NCI-H1694 treated with DMSO at 0.1 percent for 48 hours (cell line): ENCODE measurements around the gene FSIP1.

Source experiments
- DNase-seq: peaks from one replicate; lab custom pipeline; 2025; lab: John Stamatoyannopoulos, UW

Gene FSIP1

DNA sequence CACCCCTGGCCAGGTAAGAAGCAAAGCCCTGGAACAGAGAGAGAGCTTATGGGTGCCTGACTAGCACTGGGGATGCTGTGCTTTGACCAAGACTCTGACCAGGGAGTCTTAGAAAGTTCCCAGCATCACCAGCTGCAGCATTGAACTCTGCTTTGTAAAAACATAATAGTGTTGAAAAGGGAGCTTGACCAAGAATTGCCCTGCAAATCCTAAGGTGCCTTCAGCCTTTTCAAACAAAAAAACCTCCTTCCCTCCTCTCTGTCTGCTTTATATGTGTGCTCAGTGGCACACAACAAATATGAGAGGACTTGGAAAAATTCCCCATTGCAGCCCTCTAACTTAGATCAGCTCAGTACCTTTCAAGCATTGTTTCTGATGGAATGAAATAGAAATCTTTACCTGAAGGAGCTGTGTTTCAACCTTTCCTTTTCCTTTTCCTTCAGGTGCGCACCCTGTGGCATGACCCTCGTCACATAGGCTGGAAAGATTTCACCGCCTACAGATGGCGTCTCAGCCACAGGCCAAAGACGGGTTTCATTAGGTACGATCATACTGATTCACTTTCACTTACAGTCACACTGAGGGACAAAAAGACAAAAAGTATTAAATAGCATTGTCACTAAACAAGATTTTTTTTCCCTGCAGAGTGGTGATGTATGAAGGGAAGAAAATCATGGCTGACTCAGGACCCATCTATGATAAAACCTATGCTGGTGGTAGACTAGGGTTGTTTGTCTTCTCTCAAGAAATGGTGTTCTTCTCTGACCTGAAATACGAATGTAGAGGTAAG is 188.8 kb downstream of the FSIP1 start:
- no peak for DNase-seq

DNA sequence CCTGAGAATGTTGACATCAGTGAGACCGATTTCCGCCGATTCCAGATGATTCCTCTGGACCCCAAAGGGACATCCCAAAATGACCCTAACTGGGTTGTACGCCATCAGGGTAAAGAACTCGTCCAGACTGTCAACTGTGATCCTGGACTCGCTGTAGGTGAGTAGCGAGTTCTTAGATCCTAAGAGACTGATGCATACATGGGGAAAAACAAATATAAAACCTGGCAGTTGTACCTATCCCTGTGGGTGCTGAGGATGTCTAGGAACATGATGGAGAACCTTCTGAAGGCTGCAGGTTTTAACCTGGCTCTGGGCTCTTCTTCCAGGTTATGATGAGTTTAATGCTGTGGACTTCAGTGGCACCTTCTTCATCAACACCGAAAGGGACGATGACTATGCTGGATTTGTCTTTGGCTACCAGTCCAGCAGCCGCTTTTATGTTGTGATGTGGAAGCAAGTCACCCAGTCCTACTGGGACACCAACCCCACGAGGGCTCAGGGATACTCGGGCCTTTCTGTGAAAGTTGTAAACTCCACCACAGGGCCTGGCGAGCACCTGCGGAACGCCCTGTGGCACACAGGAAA is 189.5 kb downstream of the FSIP1 start:
- DNase-seq, result no peak

DNA sequence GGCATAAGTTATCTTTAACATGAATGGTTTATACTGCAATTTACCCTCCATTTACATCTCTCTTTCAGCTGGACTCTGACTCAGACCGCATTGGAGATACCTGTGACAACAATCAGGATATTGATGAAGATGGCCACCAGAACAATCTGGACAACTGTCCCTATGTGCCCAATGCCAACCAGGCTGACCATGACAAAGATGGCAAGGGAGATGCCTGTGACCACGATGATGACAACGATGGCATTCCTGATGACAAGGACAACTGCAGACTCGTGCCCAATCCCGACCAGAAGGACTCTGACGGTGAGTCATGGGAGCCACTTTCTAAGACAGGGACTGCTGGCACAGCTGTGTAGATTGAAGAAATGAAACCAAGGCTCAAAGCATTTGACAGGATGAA is 190.1 kb downstream of the FSIP1 start:
- no peak for DNase-seq

DNA sequence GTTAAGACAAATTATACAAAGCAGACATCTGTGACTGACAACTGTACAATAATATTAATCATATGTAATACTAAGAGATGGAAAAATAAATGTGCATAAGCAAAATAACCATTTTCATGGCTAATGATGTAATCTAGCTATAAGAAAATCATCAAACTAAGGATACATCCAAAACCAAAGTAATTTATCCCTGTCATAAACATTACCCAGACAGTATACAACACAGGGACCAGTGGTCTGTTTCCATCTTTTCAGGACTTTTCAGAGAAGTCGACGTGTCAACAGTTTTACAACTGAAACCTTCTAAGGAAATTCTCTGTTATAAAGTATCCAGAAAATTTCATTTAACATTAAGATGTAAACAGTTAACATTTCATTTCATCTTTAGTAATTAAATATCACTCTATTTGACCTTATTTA is 190.7 kb downstream of the FSIP1 start:
- no peak for DNase-seq

DNA sequence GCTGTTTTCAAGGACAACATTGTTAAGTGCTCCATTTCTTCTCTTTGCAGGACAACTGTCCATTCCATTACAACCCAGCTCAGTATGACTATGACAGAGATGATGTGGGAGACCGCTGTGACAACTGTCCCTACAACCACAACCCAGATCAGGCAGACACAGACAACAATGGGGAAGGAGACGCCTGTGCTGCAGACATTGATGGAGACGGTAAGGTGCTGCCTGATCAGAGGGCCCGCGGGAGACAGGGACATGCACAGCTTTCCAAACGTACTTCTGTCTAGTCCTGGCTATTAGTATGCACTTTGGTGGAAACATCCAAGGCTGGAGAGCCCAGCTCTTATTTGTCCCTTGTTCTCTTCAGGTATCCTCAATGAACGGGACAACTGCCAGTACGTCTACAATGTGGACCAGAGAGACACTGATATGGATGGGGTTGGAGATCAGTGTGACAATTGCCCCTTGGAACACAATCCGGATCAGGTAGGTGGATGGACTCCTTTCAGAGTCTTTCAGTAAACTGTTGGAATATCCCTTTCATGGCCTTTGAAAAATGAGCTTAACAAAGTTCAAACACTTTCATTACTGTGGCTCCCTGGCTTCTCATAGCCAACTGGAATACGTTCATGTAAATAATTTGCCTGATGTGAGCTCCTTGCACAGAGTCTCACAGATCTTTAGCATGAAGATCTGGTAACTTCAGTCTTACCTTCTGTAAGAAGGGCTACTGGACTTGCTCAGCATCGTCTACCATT is 191.3 kb downstream of the FSIP1 start:
- no peak for DNase-seq

DNA sequence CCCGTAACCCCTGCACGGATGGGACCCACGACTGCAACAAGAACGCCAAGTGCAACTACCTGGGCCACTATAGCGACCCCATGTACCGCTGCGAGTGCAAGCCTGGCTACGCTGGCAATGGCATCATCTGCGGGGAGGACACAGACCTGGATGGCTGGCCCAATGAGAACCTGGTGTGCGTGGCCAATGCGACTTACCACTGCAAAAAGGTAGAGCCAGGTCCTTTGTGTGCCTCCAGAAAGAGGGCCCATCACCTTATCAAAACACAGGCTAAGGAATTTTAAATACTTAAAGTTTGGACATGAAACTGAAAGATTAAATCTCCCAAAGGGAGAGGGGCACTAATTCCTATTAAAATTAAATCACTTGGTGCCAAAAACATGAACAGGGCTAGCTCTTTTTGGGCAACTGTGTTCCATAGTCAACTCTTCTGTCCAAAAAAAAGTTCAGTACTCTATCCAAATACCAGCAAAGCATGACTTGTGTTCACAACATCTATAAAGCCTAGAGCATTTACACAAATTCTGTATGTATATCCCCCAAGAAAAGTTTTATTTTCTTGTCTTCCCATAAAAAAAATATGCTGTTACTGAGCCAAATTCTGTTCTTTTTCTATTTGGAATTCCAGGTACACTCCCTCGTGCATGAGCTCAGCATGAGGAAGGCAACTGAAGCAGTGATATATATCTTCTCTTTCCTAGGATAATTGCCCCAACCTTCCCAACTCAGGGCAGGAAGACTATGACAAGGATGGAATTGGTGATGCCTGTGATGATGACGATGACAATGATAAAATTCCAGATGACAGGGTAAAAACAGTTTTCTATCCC is 192.6 kb downstream of the FSIP1 start:
- no peak for DNase-seq

DNA sequence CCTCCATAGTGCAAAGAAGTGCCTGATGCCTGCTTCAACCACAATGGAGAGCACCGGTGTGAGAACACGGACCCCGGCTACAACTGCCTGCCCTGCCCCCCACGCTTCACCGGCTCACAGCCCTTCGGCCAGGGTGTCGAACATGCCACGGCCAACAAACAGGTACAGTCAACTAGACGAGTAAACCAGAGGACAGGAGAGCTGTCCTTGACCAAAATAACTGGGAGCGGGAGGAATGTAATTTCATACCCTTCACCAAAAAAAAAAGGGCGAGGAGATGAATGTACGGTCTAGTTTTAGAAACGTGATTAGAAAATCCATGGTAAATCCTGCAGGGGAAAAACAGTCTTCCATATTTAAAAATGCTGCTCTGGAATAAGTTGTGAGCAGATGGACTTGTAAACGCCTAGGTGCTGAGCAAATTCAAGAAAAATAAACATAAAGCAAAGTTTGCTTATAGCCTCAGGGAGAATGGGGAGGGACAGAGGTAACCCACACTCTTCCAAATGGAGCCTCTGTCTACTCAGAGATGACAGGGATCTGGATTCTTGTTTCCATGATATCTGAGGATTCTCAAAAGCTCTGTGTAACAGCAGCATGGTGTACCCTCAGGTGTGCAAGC is 193.3 kb downstream of the FSIP1 start:
- no peak for DNase-seq

DNA sequence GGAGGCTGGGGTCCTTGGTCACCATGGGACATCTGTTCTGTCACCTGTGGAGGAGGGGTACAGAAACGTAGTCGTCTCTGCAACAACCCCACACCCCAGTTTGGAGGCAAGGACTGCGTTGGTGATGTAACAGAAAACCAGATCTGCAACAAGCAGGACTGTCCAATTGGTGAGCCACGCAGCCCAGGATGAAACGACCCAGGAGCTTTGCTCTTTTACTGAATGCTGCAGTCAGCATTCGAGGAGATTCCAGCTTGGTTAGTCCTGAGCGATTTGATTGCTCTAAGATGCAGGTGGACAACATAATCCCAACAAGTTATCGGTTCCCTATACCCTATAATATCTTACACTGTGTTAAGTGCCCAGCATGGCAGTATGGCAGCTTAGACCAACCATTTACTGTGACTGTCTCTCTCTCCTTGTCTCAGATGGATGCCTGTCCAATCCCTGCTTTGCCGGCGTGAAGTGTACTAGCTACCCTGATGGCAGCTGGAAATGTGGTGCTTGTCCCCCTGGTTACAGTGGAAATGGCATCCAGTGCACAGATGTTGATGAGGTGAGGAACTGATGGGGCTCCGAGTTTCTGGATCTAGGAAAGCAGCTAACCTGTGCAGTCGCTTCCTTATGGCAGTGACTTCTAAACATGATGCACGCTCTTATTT is 194.0 kb downstream of the FSIP1 start:
- no peak for DNase-seq

DNA sequence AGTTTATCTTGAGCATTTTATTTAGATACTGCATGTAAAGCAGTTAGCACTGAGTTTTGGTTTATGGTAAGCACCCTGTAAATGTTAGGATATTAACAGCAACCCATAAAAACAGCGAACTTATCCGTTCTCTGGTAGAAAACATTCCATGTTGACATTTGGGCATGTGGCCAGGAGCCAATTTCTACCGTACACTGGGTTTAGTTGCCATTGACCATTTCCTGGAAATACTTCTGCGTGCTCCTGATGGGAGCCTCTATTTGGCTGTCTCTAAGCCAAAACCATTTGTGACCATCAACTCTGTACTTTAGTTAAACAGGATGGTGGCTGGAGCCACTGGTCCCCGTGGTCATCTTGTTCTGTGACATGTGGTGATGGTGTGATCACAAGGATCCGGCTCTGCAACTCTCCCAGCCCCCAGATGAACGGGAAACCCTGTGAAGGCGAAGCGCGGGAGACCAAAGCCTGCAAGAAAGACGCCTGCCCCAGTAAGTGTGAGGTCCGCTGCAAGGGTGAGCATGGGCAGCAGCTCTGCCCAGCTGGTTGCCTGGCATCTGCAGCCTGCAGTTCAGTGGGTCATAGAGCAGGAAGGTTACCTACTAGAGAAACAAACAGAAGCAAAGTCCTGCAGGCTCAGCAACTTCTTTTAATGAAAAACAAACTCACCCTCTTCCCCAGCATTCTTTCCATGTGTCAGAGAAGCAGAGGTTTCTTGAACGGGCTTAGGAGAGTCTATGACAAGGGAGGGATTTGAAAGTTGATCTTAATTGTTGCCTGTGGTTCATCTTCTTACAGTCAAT is 194.7 kb downstream of the FSIP1 start:
- no peak for DNase-seq

DNA sequence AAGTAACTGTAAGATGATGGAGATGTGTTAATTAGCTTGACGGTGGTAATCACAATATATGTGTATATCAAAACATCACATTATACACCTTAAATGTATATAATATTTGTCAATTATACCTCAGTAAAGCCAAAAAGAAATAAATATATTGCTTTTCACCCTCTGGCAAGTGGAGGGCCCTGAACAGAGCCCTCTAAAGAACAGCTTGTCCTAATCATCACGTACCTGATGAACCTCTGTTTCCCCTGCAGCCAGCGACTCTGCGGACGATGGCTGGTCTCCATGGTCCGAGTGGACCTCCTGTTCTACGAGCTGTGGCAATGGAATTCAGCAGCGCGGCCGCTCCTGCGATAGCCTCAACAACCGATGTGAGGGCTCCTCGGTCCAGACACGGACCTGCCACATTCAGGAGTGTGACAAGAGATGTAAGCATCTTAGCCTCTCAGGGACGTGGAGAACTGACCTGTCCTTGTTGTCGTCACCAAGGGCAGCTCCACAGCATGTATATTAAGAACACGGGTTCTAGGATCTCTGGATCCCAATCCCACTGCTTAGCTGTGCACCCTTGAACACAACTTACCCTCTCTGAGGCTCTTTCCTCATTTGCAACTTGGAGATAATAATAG is 195.4 kb downstream of the FSIP1 start:
- DNase-seq, result no peak

DNA sequence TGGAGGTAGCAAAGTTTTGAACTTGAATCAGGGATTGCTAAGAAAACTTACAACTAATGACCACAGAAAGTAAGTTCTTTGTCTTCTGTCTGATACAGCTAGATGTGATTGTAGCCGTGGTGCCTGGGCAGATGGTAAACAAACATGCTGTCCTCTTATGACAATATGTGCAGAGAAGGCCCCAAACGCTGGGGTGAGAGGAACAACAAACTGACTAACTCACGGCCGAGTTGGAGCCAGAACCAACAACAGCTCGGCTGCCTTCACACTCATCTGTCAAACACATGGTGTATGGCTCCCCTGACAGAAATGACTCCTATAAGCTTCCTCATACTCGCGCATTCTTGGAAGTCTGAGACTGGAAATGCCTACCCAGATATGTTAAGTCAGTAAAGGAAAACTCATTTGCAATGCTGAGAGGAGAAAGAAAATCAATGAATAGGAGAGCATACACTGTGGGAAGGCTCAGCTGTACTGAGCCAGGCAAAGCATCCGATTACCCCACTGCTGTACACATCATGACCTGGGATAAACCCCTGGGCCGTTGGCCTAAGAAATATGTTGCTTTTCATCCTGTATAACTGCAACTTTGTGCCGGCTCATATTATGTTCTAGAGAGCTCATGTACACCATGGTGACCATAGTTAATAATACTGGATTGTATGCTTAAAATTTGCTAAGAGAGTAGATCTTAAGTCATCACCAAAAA is 196.1 kb downstream of the FSIP1 start:
- DNase-seq, result peak; percentile 10

DNA sequence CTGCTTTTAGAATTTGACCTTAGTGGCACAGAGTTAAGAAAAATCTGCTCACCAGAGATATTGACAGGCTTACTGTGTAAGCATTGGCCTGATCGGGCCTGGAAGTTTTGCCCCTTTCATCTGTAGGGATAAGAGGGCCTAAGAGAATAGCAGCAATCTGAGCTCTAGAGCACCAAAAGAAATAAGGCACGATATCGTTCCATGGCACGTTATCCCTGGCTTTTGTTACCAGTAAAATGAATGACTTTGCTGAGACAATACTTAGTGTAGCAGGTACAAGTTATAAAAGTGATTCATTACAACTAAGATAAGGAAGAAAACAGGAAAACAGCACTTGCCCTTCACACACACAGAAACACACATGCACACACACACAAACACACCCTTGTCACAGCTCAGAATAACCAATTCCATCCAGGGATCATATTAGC is 196.8 kb downstream of the FSIP1 start:
- DNase-seq, result no peak

DNA sequence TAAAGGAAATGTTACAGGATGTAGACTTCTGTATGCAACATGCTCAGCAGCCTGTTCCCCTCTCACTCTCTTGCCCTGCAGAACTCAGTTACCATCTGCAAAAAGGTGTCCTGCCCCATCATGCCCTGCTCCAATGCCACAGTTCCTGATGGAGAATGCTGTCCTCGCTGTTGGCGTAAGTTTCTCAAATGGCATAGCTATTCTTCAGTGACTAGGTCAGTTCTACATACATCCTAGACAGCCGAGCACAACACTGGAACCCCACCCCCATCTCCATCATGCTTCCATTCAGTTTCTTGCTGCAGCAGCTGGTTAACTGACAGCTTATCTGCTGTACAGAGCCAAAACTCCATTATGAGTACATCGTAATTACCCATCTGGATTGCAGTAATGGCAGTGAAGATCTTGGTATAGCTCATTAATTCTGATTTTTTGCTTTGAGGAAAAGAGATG is 197.2 kb downstream of the FSIP1 start:
- DNase-seq, result peak; percentile 53

DNA sequence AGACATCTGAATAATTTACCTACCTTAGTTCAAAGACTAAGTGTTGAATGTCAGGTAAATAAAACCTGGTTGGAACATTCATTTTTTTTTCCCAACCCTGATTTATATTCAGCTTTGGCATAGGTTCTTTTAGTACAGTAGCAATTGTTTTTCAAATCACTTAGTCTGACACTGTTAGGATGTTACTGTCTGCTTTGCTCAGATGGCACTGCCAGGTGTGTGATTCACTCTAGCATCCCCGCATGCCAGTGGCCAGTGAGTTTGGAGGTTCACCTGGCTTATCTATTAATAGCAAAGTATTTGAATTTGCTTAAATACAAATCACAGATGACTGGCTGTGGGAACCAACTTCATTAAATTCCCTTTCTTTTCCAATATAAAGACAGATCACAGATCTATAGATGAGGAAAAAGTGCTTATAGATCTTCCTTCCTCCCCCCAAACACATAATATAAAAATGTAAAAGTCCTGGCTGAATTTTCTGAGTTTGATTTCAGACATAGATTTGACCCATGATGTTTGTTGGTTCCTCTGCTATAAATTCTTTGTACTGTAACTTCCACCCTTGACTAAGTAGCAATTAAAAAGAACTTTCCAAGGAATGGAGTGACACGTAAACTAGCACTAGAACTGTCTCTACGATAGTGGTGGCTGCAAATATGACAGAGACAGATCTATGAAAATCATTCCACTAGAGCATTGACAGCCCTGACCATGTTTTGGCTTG is 197.8 kb downstream of the FSIP1 start:
- no peak for DNase-seq

DNA sequence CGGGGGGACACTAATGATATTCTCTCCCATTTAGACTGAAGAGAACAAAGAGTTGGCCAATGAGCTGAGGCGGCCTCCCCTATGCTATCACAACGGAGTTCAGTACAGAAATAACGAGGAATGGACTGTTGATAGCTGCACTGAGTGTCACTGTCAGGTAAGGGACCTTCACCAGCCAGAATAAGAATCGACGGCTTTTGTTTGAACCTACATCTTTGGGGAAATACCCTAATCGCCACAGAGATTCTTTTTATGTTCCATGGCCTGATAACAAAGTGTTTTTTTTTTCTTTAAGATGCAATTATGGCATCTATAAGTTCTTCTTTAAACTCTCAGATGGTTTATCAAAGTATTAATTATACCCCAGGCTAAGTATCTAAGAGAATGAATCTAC is 198.4 kb downstream of the FSIP1 start:
- DNase-seq, result no peak

DNA sequence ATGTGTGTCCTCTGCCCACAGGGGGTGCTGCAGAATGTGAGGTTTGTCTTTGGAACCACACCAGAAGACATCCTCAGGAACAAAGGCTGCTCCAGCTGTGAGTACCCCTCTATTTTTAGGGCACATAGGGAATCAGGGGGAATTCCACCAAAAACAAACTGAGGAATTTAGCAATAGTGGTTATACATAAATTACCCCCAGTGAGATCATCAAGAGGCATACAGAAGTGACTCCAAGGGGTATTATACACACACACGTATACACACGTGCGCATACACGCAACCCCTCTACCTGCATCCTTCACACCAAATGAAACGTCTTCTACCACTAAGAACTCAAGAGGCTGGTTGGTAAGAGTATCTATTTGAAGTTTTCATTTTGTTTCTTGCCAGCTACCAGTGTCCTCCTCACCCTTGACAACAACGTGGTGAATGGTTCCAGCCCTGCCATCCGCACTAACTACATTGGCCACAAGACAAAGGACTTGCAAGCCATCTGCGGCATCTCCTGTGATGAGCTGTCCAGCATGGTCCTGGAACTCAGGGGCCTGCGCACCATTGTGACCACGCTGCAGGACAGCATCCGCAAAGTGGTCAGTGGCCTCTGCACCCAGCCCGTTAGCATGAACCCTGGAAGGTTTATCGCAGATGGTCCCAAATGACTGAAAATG is 198.9 kb downstream of the FSIP1 start:
- no peak for DNase-seq

DNA sequence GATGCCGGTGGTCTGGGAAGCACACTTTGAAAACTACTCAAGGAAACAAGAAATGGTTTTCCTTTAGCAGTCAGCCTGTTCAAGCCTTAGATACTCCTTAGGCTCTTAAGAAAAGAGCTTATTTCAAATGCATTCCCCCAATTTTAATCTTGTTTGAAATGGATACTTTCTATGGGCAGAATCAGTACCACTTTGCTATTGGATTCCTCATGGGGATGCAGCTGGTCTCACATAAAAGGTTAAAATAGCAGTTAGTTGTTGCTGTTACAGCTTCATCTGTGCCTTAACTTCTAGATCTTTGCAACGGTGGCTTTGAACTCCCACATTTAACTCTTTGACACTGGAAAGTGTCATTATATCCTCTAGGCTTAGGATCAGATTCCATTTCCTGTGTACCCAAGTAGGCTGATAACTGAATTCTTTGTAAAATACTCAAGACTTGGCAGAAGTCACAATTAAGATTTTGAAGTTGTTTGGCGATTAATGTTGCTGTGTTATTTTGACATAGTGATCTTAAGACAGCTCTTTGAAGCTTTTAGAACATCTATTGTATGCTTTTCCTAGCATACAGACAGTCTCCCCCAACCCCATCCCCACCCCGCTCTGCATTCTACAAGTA is 199.6 kb downstream of the FSIP1 start:
- no peak for DNase-seq
